Brain pericyte (primary cell): ENCODE results near the gene PCDHGA11.
A peak's percentile ranks its signal among the peaks of the same experiment; 100 is the strongest.
"Not testable (repeated sequence)": the region's sequence is repeated elsewhere in the genome, so short reads cannot be mapped to it uniquely, and the experiment has no call there.

ENCODE experiments used
- DNase-seq: peaks from one replicate; pipeline ENCODE4 v3.0.0-alpha.2; 2012; ENCODE audit warnings: low read depth, low spot score

Gene PCDHGA11

DNA sequence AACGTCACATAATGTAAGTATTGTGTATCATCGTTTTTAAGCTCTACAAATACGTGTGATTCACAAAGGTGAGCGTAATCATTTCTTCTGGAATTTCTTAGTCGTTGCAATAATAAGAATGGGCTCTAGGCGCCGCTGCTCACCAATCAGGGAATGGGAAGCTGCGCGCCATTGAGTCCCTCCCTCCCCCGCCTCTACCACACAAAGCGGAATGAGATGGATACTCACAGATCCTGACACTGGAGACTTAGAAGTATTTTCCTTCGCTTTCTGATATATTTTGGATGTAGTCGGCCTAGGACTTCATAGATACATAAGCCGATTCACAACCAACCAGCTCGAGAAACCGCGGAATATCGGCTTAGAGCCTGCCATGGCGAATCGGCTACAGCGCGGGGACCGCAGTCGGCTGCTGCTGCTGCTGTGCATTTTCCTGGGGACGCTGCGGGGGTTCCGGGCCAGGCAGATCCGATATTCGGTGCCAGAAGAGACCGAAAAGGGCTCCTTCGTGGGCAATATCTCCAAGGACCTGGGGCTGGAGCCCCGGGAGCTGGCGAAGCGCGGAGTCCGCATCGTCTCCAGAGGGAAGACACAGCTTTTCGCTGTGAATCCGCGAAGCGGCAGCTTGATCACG, at the start of gene PCDHGA11:
TSS of gene PCDHGA11 (plus strand) at position 197 of the 634 bp plus-strand sequence. CDS start at position 374, 177 bp downstream.
- peak; percentile 10 for DNase-seq

DNA sequence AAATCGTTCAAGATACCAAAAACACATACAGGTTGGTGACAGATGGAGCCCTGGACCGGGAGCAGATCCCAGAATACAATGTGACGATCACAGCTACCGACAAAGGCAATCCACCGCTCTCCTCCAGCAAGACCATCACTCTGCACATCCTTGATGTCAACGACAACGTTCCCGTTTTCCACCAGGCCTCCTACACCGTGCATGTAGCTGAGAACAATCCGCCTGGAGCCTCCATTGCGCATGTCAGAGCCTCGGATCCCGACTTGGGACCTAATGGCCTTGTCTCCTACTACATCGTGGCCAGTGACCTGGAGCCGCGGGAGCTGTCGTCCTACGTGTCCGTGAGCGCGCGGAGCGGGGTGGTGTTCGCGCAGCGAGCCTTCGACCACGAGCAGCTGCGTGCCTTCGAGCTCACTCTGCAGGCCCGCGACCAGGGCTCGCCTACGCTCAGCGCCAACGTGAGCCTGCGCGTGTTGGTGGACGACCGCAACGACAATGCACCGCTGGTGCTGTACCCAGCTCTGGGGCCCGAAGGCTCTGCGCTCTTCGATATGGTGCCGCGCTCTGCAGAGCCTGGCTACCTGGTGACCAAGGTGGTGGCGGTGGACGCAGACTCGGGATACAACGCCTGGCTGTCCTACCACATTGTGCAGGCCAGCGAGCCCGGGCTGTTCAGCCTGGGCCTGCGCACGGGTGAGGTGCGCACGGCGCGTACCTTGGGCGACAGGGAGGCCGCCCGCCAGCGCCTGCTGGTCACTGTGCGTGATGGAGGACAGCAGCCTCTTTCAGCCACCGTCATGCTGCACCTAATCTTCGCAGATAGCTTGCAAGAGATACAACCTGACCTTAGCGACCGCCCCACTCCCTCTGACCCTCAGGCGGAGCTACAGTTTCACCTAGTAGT, 49.0 kb upstream of the PCDHGA11 start:
- DNase-seq, result no peak

DNA sequence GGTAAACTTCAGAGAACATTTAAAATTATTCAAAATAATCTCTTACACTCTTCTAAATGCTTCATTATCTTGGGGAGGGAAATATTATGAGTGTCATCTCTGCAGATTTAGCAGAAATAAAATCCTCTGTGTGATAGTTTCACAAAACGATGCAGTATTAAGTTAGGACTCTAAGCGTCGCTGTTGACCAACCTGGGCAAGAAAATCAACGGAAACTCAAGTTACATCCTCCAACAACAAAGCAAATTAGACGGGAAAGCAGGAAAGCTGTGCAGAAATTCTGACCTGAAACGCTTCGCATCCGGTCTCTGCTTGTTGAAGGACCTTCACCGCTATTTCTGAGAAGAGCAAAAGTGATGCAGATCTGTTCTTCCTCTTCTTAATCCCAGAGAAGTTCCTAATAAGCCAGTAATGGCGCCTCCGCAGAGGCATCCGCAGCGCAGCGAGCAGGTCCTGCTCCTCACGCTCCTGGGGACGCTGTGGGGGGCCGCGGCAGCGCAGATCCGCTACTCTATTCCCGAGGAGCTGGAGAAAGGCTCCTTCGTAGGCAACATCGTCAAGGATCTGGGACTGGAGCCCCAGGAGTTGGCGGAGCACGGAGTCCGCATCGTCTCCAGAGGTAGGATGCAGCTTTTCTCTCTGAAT, 47.1 kb upstream of the PCDHGA11 start, which contains the start of gene PCDHGA6:
TSS of gene PCDHGA6 (plus strand) at position 219 of the 645 bp plus-strand sequence. CDS start at position 412, 193 bp downstream.
- DNase-seq, result no peak

DNA sequence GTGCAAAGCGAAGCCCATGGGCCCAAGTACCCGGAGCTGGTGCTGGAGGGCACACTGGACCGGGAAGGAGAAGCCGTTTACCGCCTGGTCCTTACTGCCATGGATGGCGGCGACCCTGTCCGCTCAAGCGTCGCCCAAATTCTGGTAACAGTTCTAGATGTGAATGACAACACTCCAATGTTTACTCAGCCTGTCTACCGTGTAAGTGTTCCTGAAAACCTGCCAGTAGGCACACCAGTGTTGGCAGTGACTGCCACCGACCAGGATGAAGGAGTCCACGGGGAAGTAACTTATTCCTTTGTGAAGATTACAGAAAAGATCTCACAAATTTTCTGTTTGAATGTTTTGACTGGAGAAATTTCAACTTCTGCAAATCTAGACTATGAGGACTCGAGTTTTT, 46.2 kb upstream of the PCDHGA11 start:
- DNase-seq, result no peak

DNA sequence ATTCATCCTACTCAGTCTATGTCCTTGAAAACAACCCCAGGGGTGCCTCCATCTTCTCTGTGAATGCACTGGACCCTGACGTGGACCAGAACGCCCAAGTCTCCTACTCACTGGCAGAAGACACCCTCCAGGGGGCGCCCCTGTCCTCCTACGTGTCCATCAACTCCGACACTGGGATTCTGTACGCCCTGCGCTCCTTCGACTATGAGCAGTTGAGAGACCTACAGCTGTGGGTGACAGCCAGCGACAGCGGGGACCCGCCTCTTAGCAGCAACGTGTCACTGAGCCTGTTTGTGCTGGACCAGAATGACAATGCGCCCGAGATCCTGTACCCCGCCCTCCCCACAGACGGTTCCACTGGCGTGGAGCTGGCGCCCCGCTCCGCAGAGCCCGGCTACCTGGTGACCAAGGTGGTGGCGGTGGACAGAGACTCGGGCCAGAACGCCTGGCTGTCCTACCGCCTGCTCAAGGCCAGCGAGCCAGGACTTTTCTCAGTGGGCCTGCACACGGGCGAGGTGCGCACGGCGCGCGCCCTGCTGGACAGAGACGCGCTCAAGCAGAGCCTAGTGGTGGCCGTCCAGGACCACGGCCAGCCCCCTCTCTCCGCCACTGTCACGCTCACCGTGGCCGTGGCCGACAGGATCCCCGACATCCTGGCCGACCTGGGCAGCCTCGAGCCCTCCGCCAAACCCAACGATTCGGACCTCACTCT, 45.3 kb upstream of the PCDHGA11 start:
- not testable (repeated sequence) for DNase-seq

DNA sequence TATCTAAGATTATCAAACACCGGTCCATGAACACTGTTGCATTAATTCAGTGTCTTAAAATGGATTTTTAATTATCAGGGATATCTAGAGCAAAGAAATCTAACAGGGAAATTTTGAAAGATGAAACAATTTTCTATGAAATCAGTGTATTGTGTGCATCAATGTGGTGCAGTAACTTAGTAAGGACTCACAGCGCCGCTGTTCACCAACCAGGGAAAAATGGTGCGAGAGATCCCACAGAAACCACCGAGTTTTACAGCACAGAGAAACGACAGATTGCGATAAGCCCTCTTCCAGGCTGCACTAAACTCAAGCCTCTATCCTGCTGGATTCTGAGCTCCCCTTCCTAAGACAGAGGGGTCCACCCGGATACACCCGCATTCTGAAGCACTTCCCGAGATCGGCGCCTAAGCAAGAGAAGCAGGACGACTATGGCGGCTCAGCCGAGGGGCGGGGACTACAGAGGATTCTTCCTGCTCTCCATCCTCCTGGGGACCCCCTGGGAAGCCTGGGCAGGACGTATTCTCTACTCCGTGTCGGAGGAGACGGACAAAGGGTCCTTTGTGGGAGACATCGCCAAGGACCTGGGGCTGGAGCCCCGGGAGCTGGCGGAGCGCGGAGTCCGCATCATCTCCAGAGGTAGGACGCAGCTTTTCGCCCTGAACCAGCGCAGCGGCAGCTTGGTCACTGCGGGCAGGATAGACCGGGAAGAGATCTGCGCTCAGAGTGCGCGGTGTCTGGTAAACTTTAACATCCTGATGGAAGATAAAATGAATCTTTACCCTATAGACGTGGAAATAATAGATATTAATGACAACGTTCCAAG, 38.2 kb upstream of the PCDHGA11 start, which contains the start of gene PCDHGA7:
TSS of gene PCDHGA7 (plus strand) at position 274 of the 826 bp plus-strand sequence. CDS start at position 432, 158 bp downstream.
- no peak for DNase-seq

DNA sequence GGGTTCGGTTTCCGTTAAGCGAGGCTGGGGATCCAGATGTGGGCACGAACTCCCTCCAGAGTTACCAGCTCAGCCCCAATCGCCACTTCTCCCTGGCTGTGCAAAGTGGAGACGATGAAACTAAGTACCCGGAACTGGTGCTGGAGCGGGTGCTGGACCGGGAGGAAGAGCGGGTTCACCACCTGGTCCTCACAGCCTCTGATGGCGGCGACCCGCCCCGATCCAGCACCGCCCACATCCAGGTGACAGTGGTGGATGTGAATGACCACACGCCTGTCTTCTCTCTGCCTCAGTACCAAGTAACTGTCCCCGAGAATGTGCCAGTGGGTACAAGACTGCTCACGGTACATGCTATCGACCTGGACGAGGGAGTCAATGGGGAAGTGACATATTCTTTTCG, 37.5 kb upstream of the PCDHGA11 start:
- DNase-seq, result no peak

DNA sequence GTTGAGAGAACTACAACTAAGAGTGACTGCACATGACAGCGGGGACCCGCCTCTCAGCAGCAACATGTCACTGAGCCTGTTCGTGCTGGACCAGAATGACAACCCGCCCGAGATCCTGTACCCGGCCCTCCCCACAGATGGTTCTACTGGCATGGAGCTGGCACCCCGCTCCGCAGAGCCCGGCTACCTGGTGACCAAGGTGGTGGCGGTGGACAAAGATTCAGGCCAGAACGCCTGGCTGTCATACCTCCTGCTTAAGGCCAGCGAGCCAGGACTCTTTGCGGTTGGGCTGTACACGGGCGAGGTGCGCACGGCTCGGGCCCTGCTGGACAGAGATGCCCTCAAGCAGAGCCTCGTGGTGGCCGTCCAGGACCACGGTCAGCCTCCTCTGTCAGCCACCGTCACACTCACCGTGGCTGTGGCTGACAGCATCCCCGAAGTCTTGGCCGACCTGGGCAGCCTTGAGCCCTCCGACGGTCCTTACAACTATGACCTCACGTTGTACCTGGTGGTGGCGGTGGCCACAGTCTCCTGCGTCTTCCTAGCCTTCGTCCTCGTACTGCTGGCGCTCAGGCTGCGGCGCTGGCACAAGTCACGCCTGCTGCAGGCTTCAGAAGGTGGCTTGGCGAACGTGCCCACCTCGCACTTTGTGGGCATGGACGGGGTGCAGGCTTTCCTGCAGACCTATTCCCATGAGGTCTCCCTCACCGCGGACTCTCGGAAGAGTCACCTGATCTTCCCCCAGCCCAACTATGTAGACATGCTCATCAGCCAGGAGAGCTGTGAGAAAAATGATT, 36.2 kb upstream of the PCDHGA11 start:
- no peak for DNase-seq

DNA sequence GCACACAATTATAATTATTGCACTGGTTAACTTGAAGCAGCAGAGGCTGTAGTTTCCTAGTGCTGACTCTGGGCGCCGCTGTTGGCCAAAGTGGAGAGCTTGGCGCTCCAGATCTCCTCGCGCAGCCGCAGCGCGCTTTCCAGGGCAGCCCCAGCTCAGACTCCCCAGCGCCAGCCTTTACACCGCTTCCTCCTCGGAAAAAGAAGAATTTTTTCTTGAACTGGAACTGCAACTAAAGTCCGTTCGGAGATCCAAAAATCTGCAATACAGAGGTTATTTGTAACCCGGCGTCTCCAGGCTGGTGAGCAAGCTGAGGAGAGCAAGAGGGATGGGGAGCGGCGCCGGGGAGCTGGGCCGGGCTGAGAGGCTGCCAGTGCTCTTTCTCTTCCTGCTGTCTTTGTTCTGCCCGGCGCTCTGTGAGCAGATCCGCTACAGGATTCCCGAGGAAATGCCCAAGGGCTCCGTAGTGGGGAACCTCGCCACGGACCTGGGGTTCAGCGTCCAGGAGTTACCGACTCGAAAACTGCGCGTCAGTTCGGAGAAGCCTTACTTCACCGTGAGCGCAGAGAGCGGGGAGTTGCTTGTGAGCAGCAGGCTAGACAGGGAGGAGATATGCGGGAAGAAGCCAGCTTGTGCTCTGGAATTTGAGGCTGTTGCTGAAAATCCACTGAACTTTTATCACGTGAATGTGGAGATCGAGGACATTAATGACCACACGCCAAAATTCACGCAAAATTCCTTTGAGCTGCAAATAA, 33.1 kb upstream of the PCDHGA11 start, which contains the start of gene PCDHGB4:
TSS of gene PCDHGB4 (plus strand) at position 142 of the 755 bp plus-strand sequence. CDS start at position 329, 187 bp downstream.
- not testable (repeated sequence) for DNase-seq

DNA sequence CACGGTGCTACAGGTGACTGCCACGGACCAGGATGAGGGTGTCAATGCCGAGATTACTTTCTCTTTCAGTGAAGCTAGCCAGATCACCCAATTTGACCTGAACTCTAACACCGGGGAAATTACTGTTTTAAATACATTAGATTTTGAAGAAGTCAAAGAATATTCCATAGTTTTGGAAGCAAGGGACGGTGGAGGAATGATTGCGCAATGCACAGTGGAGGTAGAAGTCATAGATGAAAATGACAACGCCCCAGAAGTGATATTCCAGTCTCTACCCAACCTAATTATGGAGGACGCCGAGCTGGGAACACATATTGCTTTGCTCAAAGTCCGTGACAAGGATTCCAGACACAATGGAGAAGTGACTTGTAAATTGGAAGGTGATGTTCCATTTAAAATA, 32.2 kb upstream of the PCDHGA11 start:
- DNase-seq, result no peak

DNA sequence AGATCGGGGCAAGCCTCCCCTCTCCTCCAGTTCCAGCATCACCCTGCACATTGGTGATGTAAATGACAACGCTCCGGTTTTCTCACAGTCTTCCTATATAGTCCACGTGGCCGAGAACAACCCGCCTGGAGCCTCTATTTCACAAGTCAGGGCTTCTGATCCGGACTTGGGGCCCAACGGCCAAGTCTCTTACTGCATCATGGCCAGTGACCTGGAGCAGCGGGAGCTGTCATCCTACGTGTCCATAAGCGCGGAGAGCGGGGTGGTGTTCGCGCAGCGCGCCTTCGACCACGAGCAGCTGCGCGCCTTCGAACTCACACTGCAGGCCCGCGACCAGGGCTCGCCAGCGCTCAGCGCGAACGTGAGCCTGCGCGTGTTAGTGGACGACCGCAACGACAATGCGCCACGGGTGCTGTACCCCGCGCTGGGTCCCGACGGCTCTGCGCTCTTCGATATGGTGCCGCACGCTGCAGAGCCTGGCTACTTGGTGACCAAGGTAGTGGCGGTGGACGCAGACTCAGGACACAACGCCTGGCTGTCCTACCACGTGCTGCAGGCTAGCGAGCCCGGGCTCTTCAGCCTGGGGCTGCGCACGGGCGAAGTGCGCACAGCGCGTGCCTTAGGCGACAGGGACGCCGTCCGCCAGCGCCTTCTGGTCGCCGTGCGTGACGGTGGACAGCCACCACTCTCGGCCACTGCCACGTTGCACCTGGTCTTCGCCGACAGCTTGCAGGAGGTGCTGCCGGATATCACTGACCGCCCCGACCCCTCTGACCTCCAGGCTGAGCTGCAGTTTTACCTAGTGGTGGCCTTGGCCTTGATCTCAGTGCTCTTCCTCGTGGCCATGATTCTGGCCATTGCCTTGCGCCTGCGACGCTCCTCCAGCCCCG, 31.5 kb upstream of the PCDHGA11 start:
- no peak for DNase-seq

DNA sequence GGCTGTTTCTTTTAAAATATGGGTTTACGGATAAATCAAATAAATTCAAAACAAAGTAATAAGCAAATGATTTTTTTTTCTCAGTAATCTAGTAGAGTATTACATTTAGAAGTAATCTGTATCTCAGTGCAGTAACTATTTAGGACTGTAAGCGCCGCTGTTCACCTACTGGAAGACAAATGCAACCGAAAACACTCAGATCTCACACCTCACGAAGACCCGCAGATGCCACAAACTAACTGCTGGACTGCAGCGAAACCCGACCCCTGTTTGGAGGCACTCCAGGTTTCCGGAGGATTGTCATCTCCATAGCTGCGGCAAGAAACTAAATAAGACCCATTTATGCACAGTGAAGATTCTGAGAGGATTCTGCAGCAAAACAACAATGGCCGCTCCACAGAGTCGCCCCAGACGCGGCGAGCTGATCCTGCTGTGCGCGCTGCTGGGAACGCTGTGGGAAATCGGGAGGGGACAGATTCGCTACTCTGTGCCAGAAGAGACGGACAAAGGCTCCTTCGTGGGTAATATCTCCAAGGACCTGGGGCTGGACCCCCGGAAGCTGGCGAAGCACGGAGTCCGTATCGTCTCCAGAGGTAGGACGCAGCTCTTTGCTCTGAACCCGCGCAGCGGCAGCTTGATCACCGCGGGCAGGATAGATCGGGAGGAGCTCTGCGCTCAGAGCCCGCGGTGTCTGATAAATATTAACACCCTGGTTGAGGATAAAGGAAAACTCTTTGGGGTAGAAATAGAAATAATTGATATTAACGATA, 28.2 kb upstream of the PCDHGA11 start, which contains the start of gene PCDHGA8:
TSS of gene PCDHGA8 (plus strand) at position 205 of the 770 bp plus-strand sequence. CDS start at position 386, 181 bp downstream.
- no peak for DNase-seq

DNA sequence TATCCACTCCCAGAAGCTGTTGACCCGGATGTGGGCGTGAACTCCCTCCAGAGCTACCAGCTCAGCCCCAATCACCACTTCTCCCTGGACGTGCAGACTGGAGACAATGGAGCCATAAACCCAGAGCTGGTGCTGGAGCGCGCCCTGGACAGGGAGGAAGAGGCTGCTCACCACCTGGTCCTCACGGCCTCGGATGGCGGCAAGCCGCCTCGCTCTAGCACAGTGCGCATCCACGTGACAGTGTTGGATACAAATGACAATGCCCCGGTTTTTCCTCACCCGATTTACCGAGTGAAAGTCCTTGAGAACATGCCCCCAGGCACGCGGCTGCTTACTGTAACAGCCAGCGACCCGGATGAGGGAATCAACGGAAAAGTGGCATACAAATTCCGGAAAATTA, 27.6 kb upstream of the PCDHGA11 start:
- no peak for DNase-seq

DNA sequence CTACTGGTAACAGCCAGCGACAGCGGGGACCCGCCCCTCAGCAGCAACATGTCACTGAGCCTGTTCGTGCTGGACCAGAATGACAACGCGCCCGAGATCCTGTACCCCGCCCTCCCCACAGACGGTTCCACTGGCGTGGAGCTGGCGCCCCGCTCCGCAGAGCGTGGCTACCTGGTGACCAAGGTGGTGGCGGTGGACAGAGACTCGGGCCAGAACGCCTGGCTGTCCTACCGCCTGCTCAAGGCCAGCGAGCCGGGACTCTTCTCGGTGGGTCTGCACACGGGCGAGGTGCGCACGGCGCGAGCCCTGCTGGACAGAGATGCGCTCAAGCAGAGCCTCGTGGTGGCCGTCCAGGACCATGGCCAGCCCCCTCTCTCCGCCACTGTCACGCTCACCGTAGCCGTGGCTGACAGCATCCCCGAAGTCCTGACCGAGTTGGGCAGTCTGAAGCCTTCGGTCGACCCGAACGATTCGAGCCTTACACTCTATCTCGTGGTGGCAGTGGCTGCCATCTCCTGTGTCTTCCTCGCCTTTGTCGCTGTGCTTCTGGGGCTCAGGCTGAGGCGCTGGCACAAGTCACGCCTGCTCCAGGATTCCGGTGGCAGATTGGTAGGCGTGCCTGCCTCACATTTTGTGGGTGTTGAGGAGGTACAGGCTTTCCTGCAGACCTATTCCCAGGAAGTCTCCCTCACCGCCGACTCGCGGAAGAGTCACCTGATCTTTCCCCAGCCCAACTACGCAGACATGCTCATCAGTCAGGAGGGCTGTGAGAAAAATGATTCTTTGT, 26.3 kb upstream of the PCDHGA11 start:
- DNase-seq, result not testable (repeated sequence)

DNA sequence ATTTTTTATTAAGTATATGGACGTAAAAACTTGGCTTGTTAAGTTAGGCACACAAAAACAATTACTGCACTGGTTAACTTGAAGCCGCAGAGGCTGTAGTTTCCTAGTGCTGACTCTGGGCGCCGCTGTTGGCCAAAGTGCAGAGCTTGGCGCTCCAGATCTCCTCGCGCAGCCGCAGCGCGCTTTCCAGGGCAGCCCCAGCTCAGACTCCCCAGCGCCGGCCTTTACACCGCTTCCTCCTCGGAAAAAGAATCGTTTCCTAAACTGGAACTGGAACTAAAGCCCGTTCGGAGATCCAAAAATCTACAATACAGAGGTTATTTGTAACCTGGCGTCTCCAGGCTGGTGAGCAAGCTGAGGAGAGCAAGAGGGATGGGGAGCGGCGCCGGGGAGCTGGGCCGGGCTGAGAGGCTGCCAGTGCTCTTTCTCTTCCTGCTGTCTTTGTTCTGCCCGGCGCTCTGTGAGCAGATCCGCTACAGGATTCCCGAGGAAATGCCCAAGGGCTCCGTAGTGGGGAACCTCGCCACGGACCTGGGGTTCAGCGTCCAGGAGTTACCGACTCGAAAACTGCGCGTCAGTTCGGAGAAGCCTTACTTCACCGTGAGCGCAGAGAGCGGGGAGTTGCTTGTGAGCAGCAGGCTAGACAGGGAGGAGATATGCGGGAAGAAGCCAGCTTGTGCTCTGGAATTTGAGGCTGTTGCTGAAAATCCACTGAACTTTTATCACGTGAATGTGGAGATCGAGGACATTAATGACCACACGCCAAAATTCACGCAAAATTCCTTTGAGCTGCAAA, 22.9 kb upstream of the PCDHGA11 start, which contains the start of gene PCDHGB5:
TSS of gene PCDHGB5 (plus strand) at position 192 of the 796 bp plus-strand sequence. CDS start at position 373, 181 bp downstream.
- DNase-seq, result not testable (repeated sequence)
